Large intestine (tissue), 3 donors: ENCODE measurements around the gene EPHB2. TPM values are rescaled to one million over a fixed set of nuclear protein-coding genes. Genes with fewer than 3 reads are reported as not detected.

Experiments used
- DNase-seq, 2 donors: peaks; one replicate each; pipeline versions ENCODE4 v3.0.0 to v3.0.0-alpha.2; 2013
- H3K27ac ChIP-seq: one replicate; pipeline ENCODE4 v1.5.1; 2013; ENCODE audit warnings: low read length
- H3K27me3 ChIP-seq: 2 replicates; pipeline ENCODE4 v1.6.1; 2013; ENCODE audit warnings: low read length; ENCODE audit not compliant: control insufficient read depth, insufficient read depth
- H3K36me3 ChIP-seq: 2 replicates; pipeline ENCODE4 v1.6.1; 2013; ENCODE audit warnings: low read length; ENCODE audit not compliant: control insufficient read depth, insufficient read depth
- H3K4me1 ChIP-seq: one replicate; pipeline ENCODE4 v1.6.1; 2013; ENCODE audit warnings: low read length; ENCODE audit not compliant: control insufficient read depth, insufficient read depth
- H3K4me3 ChIP-seq: one replicate; pipeline ENCODE4 v1.5.1; 2013; ENCODE audit warnings: low read length
- H3K9me3 ChIP-seq: one replicate; pipeline ENCODE4 v1.6.1; 2013; ENCODE audit warnings: mild to moderate bottlenecking, low read depth, low read length, moderate library complexity; ENCODE audit not compliant: control insufficient read depth
- WGBS: methylation state at CpG from one replicate; pipeline ENCODE4 v1.1.5; 2013; ENCODE audit warnings: low lambda C conversion rate; ENCODE audit not compliant: insufficient coverage; 5-methylcytosine and 5-hydroxymethylcytosine counted together
- polyA plus RNA-seq: library from polyadenylated mRNA; unstranded; fragments of 120-200 nt; gene quantifications from one replicate; pipeline ENCODE4 v1.2.1, GENCODE V29; 2013

Gene EPHB2
- polyA plus RNA-seq, 1 donor, result 37.6 TPM

DNA sequence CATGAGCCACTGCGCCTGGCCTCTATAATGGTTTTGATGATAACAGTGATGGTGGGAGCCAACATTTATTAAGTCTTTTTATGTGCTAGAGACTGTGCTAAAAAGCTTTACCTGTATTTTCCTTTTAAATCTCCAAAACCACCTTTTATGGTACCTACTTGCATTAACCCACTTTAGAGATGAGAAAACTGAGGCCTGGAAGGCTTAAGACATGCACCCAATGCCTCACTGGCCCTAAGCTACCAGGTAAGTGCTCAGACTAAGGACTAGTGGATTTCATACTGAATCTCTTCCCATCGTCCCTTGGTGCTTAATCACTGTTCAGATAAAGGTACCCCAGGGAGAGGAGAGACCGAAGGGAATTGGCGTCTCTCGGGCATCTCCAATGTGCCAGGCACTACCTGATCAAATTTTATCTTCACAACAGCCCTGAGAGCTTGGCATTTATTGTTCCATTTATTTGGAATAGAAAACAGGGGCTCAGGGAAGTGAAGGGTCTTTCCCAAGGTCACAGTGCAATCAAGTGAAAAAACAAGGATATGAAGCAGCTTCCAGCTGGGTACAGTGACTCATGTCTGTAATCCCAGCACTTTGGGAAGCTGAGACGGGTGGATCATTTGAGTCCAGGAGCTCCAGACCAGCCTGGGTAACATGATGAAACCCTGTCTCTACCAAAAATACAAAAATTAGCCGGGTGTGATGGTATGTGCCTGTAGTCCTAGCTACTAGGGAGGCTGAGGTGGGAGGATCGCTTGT lies 177.9 kb downstream of the EPHB2 start:
- Histone ChIP-seq H3K4me1 (no peaks in the 10 kb centered on the region), H3K9me3 (peaks cover 2% of the 10 kb centered on the region), H3K27me3 (no peaks in the 10 kb centered on the region), H3K4me3 (no peak overlapping the region), H3K36me3 (peaks cover 31% of the 10 kb centered on the region), H3K27ac (no peak overlapping the region)
- WGBS, result no CpG with 5 or more reads among the region's 8 CpGs
- DNase-seq, result no peak

DNA sequence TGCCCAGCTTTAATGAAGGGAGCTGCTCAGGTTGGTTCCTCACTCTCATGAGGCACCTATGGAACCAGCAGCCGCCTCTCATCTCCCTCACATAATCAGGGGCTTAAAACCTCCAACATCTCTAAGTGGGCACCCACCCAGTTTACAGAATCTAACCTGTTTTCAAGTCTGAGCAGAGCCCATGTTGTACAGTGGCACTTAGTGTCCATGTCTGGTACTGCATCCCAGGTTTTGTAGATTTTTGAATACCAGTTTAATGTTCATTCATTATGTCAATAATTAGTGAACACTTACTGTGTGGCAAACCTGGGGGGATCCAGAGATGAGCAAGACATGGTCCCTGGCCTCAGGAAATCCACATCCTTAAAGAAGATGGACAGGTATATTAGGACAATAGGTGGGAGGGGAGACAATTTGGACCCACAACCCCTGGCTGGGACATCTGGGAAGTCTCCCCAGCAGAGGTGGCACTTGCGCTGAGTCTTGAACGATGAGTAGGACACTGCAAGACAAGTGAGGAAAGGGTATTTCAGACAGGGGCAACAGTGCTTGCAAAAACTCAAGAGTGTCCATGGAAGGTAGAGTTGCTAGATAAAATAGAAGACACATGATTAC lies 178.7 kb downstream of the EPHB2 start:
- peaks cover 34% of the 10 kb centered on the region for H3K36me3 ChIP-seq
- H3K4me3 ChIP-seq, result no peak overlapping the region
- peak; percentile 13 to 18 for DNase-seq
- H3K27me3 ChIP-seq, result no peaks in the 10 kb centered on the region
- H3K9me3 ChIP-seq, result peaks cover 2% of the 10 kb centered on the region
- no peaks in the 10 kb centered on the region for H3K4me1 ChIP-seq
- WGBS, result no CpG with 5 or more reads among the region's 3 CpGs
- no peak overlapping the region for H3K27ac ChIP-seq

DNA sequence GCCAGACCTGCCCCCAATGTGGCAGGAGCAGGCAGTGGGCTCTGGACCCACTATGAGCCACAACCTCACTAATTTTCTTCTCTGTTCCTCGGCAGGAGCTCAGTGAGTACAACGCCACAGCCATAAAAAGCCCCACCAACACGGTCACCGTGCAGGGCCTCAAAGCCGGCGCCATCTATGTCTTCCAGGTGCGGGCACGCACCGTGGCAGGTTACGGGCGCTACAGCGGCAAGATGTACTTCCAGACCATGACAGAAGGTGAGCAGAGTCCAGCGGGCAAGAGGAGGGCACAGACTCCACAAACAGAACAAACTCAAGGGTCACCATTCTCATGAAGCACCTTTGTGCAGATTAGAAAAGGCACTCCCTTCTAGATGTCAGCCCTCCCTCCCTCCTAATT lies 182.2 kb downstream of the EPHB2 start:
- Histone ChIP-seq H3K27me3 (no peaks in the 10 kb centered on the region), H3K27ac (no peak overlapping the region), H3K9me3 (peaks cover 2% of the 10 kb centered on the region), H3K4me3 (no peak overlapping the region), H3K36me3 (peaks cover 46% of the 10 kb centered on the region), H3K4me1 (no peaks in the 10 kb centered on the region)
- DNase-seq, result no peak
- no CpG with 5 or more reads among the region's 13 CpGs for WGBS

DNA sequence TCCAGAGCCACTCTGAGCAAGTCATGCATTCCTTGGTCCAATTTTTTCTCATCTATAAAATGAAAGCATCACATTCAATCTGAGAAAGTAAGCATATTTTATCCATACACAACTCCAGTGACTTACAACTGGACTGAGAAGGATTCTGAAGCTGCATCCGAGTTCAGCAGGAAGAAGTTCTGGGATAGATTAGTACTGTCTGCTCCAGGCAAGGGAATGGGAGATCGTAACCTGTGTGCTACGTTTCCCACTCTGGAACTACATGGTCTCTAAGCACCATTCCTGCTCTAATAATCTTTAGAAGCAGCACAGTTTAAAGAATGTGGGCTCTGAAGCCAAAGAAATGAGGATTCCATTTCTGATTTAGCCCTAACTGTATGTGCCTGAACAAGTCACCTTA lies 182.7 kb downstream of the EPHB2 start:
- no CpG with 5 or more reads among the region's 3 CpGs for WGBS
- Histone ChIP-seq H3K27ac (no peak overlapping the region), H3K4me1 (no peaks in the 10 kb centered on the region), H3K4me3 (no peak overlapping the region), H3K36me3 (peaks cover 46% of the 10 kb centered on the region), H3K9me3 (peaks cover 2% of the 10 kb centered on the region), H3K27me3 (no peaks in the 10 kb centered on the region)
- no peak for DNase-seq

DNA sequence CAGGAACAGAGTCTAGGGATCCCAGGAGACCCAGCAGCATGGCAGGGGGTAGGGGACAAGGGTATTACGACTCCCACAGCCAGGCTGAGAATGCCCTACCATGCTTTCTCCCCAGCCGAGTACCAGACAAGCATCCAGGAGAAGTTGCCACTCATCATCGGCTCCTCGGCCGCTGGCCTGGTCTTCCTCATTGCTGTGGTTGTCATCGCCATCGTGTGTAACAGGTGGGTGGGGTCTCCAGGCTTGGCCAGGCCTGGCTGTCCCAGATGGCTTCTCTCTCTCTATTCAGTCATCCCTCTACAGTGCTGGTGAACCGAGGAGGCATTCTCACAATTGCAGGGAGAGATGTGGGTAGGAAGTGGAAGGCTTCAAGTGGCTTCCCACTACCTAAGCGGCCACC lies 184.7 kb downstream of the EPHB2 start:
- peaks cover 48% of the 10 kb centered on the region for H3K36me3 ChIP-seq
- no peak for DNase-seq
- H3K27ac ChIP-seq, result no peak overlapping the region
- H3K4me1 ChIP-seq, result no peaks in the 10 kb centered on the region
- H3K27me3 ChIP-seq, result no peaks in the 10 kb centered on the region
- no CpG with 5 or more reads among the region's 9 CpGs for WGBS
- H3K9me3 ChIP-seq, result peaks cover 2% of the 10 kb centered on the region
- H3K4me3 ChIP-seq, result no peak overlapping the region

DNA sequence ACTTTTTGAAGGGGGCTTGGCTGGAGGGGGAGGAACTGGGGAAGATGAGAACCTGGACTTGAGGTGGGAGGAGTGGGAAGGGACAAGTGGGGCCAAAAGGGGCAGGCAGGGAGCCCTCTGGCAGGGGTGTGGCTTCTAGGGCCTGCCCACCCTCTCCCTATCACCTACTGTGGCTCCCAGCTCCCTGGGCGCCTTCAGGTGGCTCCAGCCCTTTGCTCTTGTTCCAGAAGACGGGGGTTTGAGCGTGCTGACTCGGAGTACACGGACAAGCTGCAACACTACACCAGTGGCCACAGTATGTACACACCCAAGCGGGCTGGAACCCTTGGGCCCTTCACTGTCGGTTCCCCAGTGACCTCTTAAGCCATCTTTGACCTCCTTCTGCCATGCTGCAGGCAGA lies 185.5 kb downstream of the EPHB2 start:
- H3K4me1 ChIP-seq, result no peaks in the 10 kb centered on the region
- H3K4me3 ChIP-seq, result no peak overlapping the region
- no peak overlapping the region for H3K27ac ChIP-seq
- no peaks in the 10 kb centered on the region for H3K27me3 ChIP-seq
- H3K9me3 ChIP-seq, result peaks cover 2% of the 10 kb centered on the region
- peaks cover 51% of the 10 kb centered on the region for H3K36me3 ChIP-seq
- no CpG with 5 or more reads among the region's 7 CpGs for WGBS
- no peak for DNase-seq

DNA sequence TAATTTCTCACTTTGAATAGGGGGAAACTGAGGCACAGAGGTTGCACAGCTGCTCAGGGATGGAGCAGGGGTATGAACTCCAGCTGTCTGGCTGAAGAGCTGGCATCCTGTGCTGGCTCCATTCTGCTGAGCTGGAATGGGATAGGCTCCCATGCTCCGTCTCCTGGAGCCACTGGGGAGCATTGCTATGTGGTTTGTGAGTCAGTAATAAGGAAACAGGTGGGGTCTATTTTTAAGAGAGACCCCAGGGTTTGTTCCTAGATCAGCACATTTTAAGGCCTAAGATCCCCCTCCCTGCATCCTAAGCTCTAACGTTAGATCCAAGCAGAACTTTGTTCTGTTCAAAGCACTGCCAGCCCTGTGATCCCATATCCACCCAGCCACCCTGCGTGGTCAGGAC lies 189.8 kb downstream of the EPHB2 start:
- DNase-seq, result no peak
- H3K27ac ChIP-seq, result no peak overlapping the region
- H3K4me1 ChIP-seq, result no peaks in the 10 kb centered on the region
- no peaks in the 10 kb centered on the region for H3K9me3 ChIP-seq
- H3K4me3 ChIP-seq, result no peak overlapping the region
- H3K27me3 ChIP-seq, result no peaks in the 10 kb centered on the region
- WGBS, result no CpG with 5 or more reads among the region's 3 CpGs
- peaks cover 30% of the 10 kb centered on the region for H3K36me3 ChIP-seq

DNA sequence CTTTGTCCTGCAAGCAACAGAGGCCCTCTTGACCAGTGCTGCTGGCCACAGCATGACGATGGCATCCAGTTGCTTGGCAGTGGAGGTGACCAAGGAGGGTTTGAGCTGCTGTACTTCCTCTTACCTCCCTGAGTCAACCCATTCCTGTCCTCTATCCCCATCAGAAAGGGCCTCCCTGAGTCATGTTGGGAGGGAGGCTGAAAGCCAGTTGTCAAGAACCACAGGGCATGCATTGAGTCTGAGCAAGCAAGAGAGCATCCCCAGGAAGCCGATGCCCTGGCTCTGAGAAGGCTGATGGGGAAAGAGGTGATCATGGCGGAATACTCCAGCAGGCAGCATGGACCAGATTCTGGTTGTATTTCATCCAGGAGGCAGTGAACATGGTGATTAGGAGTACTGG lies 192.5 kb downstream of the EPHB2 start:
- Histone ChIP-seq H3K4me1 (no peaks in the 10 kb centered on the region), H3K27ac (no peak overlapping the region), H3K36me3 (peaks cover 42% of the 10 kb centered on the region), H3K27me3 (no peaks in the 10 kb centered on the region), H3K4me3 (no peak overlapping the region), H3K9me3 (no peaks in the 10 kb centered on the region)
- no CpG with 5 or more reads among the region's 3 CpGs for WGBS
- no peak for DNase-seq

DNA sequence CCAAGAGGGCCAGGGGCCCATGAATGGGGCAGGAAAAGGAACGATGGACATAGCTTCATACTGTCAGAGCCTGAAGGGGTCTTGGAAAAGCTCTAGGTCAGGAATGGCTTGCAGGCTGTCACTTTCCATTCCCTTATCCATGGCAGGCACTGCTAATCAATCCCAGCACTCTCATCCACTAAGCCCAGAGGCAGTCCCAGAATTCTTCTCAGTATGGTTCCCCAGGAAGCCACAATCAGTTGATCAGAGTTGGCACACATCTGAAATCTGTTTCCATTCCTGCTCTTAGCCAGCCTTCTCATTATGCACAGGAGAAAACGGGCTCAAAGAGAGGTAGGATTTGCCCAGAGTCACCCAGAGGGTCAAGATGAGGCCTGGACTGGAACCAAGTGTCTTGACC lies 196.3 kb downstream of the EPHB2 start:
- no peaks in the 10 kb centered on the region for H3K9me3 ChIP-seq
- no peak overlapping the region for H3K4me3 ChIP-seq
- no peak for DNase-seq
- H3K36me3 ChIP-seq, result peaks cover 60% of the 10 kb centered on the region
- H3K4me1 ChIP-seq, result no peaks in the 10 kb centered on the region
- no CpG with 5 or more reads among the region's 2 CpGs for WGBS
- H3K27me3 ChIP-seq, result no peaks in the 10 kb centered on the region
- no peak overlapping the region for H3K27ac ChIP-seq

DNA sequence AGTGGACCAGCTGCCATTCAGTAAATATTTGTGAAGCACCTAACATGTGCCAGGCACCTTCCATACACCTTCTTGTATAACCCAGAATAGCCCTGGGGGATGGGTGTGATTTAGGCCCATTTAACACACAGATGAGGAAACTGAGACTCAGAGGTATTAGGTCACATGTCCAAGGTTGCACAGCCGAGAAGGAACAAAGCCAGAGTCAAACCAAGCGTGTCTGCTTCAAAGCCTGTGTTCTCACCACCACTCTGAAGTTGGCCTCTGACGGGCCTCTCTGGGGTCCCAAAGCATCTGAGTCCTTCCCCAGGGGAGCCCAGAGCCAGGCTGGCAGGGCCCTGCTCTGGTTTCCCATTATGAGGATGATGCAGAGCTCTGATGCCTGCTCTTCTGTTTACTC lies 196.9 kb downstream of the EPHB2 start:
- no peaks in the 10 kb centered on the region for H3K9me3 ChIP-seq
- WGBS, result no CpG with 5 or more reads among the region's 3 CpGs
- DNase-seq, result no peak
- H3K36me3 ChIP-seq, result peaks cover 62% of the 10 kb centered on the region
- no peak overlapping the region for H3K27ac ChIP-seq
- no peaks in the 10 kb centered on the region for H3K27me3 ChIP-seq
- H3K4me1 ChIP-seq, result no peaks in the 10 kb centered on the region
- H3K4me3 ChIP-seq, result no peak overlapping the region
